Body of pancreas (tissue), 4 donors: Measurements from ENCODE around the gene RNF166. TPM values are rescaled to one million over a fixed set of nuclear protein-coding genes. Genes with fewer than 3 reads are reported as not detected.

ENCODE experiments used
- ATAC-seq: fragments of 150-250 bp; one replicate; pipeline ENCODE4 v1.9.1; 2016
- DNase-seq, 4 donors: peaks; one replicate each; pipeline ENCODE4 v3.0.0-alpha.2; 2019
- H3K27ac ChIP-seq, 4 donors: fragments of 200-600 bp; sonication (generic); 1 replicate in 3 of 4; 2 replicates in 1 of 4; pipeline versions ENCODE4 v1.5.1 to v1.6.1; 2016 to 2019; ENCODE audit warnings: mild to moderate bottlenecking in 1 of 4, mixed read lengths in 1 of 4, moderate library complexity in 1 of 4
- H3K27me3 ChIP-seq, 2 donors: fragments of 200-600 bp; sonication (generic); one replicate each; pipeline ENCODE4 v1.6.0; 2016; ENCODE audit warnings: mild to moderate bottlenecking in 1 of 2
- H3K36me3 ChIP-seq, 2 donors: fragments of 200-600 bp; sonication (generic); replicated peaks in 1 of 2; 2 replicates each; pipeline ENCODE4 v1.5.1; 2016; ENCODE audit warnings: low read depth in 2 of 2; ENCODE audit not compliant: insufficient read depth in 1 of 2
- H3K4me1 ChIP-seq: fragments of 200-600 bp; sonication (generic); one replicate; pipeline ENCODE4 v1.6.0; 2016
- H3K4me3 ChIP-seq, 2 donors: fragments of 200-600 bp; sonication (generic); 1 replicate in 1 of 2; 2 replicates in 1 of 2; pipeline ENCODE4 v1.5.1; 2016 to 2019
- H3K9me3 ChIP-seq, 3 donors: fragments of 200-600 bp; sonication (generic); 1 replicate in 2 of 3; 2 replicates in 1 of 3; pipeline ENCODE4 v1.5.1; 2016
- POLR2A ChIP-seq, 3 donors: fragments of 450-650 bp; IDR thresholded peaks; one replicate each; pipeline ENCODE4 v1.6.1; 2016; ENCODE audit warnings: antibody characterized with exemption in 3 of 3, mild to moderate bottlenecking in 2 of 3
- WGBS, 2 donors: methylation state at CpG; one replicate each; pipeline ENCODE4 v1.1.5; 2017; 5-methylcytosine and 5-hydroxymethylcytosine counted together
- intact Hi-C: fragments of 100-400 bp; cut with DNase I; formaldehyde crosslinking; loops from one replicate; pipeline ENCODE4 v1.15.1; 2023
- total RNA-seq, 2 donors: library from RNA; depleted of rRNA; stranded (reverse); fragments of >200 nt; gene quantifications; one replicate each; pipeline ENCODE4 v1.1.0, GENCODE V29; 2016
- TF ChIP-seq, protein P1 (sequence below), 7 experiments: fragments of 450-650 bp in 4 of 7; fragments of 200-600 bp in 3 of 7; sonication (generic) in 3 of 7; IDR thresholded peaks; one replicate each; pipeline ENCODE4 v1.5.1; 2016 to 2019; ENCODE audit warnings: antibody characterized with exemption in 7 of 7

RNF166 gene
- total RNA-seq, 2 donors from 2014 or later, result 16.6 to 27.7 TPM

DNA sequence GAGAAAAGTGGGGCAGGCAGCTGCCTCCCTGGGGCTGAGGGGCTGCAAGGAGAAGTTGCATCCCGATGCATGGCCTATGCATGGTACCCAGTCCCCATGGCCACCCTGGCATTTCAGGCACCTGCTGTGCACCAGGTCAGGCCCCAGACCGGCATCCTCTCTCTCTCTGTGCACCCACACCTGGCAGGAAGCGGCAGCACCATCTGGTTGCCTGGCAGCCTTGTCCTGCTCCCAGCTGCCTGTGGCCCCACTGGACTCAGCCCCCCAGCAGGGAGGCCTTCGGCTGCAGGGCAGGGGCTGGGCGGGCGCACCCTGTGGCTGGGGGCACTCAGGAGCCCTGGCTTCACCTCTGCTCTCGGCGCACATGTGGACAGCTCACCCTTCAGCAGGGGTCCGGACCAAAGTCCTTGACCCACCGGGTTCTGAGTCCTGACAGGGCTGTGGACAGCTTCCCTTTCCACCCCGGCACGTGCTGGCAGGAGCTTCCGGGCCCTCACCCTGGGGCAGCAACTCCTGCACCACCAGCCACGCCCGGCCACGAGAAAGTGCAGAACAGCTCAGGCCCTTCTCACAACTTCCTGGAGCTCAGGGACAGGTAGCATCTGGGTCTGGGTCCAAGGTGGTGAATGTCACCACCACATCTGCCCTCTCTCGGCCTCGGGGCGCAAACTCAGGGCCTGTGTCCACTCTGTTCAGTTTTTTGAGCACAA is 36.8 kb upstream of the RNF166 start:
- no peak for ATAC-seq
- no peak overlapping the region for H3K4me3 ChIP-seq
- H3K9me3 ChIP-seq, result no peaks in the 10 kb centered on the region
- H3K27me3 ChIP-seq, result no peaks in the 10 kb centered on the region
- no peak for DNase-seq
- intact Hi-C loops, result loop anchor here (5.0 kb wide), 1 partner anchor 34 kb away; no protein-coding TSS in a partner anchor
- TF ChIP-seq, protein P1, sequence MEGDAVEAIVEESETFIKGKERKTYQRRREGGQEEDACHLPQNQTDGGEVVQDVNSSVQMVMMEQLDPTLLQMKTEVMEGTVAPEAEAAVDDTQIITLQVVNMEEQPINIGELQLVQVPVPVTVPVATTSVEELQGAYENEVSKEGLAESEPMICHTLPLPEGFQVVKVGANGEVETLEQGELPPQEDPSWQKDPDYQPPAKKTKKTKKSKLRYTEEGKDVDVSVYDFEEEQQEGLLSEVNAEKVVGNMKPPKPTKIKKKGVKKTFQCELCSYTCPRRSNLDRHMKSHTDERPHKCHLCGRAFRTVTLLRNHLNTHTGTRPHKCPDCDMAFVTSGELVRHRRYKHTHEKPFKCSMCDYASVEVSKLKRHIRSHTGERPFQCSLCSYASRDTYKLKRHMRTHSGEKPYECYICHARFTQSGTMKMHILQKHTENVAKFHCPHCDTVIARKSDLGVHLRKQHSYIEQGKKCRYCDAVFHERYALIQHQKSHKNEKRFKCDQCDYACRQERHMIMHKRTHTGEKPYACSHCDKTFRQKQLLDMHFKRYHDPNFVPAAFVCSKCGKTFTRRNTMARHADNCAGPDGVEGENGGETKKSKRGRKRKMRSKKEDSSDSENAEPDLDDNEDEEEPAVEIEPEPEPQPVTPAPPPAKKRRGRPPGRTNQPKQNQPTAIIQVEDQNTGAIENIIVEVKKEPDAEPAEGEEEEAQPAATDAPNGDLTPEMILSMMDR (IDR thresholded peaks at IDR 0.05), result no peak
- no peak for TF ChIP-seq POLR2A (IDR thresholded peaks at IDR 0.05)
- 90% methylated on average over 15 of the region's 19 CpGs; no CpG with 5 or more reads in 1 of the 2 donors for WGBS, 2 donors
- H3K4me1 ChIP-seq, result peaks cover 9% of the 10 kb centered on the region
- H3K36me3 ChIP-seq, result no peaks in the 10 kb centered on the region
- H3K27ac ChIP-seq, result no peak overlapping the region

DNA sequence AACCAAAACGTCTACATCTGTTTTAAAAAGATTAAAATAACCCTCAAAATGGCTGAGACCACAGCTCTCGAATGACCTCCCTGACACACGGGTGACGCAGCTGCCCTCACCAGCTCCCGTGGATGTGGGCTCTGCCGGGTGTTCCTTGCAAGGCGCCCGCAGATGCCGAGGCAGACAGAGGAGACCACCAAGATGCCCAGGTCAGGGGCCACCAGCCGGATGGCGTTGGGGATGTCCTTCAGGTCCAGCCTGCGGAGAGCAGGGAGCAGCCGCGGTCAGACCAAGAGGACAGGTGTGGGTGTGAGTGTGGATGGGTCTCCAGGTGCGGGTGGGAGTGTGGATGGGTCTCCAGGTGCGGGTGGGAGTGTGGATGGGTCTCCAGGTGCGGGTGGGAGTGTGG is 35.2 kb upstream of the RNF166 start:
- Histone ChIP-seq H3K9me3 (no peaks in the 10 kb centered on the region), H3K36me3 (no peaks in the 10 kb centered on the region), H3K4me1 (peaks cover 19% of the 10 kb centered on the region), H3K27ac (no peak overlapping the region), H3K27me3 (no peaks in the 10 kb centered on the region), H3K4me3 (no peak overlapping the region)
- no peak for ATAC-seq
- 83 to 87% methylated on average over 16 to 17 of the region's 17 CpGs for WGBS, 2 donors
- TF ChIP-seq, protein P1 (IDR thresholded peaks at IDR 0.05), result no peak
- TF ChIP-seq POLR2A (IDR thresholded peaks at IDR 0.05), result no peak
- intact Hi-C loops, result loop anchor here (5.0 kb wide), 1 partner anchor 36 kb away; no protein-coding TSS in a partner anchor
- no peak for DNase-seq

DNA sequence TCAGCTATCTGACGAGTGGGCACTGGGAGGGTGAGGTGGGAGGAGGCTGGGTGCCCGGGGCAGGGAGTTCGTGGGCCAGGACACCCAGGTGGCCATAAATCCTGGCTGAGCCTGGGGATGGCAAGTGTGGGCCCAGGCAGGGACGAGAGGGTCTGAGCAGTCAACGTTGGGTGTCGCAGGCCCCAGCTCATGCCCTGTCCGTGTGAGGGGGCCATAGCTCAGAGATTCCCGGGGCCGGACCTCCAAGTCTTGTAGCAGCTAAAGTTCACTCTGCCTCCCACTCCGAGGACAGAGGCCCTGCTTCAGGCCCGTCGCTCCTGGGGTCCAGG is 34.5 kb upstream of the RNF166 start:
- H3K4me1 ChIP-seq, result peaks cover 19% of the 10 kb centered on the region
- TF ChIP-seq, protein P1 (IDR thresholded peaks at IDR 0.05), result no peak
- TF ChIP-seq POLR2A (IDR thresholded peaks at IDR 0.05), result no peak
- intact Hi-C loops, result loop anchor here (5.0 kb wide), 1 partner anchor 37 kb away; no protein-coding TSS in a partner anchor
- no peak overlapping the region for H3K4me3 ChIP-seq
- H3K9me3 ChIP-seq, result no peaks in the 10 kb centered on the region
- no peaks in the 10 kb centered on the region for H3K36me3 ChIP-seq
- 82 to 88% methylated on average over 6 to 12 of the region's 12 CpGs for WGBS, 2 donors
- H3K27me3 ChIP-seq, result no peaks in the 10 kb centered on the region
- ATAC-seq (no peak), DNase-seq (no peak)
- H3K27ac ChIP-seq, result no peak overlapping the region

DNA sequence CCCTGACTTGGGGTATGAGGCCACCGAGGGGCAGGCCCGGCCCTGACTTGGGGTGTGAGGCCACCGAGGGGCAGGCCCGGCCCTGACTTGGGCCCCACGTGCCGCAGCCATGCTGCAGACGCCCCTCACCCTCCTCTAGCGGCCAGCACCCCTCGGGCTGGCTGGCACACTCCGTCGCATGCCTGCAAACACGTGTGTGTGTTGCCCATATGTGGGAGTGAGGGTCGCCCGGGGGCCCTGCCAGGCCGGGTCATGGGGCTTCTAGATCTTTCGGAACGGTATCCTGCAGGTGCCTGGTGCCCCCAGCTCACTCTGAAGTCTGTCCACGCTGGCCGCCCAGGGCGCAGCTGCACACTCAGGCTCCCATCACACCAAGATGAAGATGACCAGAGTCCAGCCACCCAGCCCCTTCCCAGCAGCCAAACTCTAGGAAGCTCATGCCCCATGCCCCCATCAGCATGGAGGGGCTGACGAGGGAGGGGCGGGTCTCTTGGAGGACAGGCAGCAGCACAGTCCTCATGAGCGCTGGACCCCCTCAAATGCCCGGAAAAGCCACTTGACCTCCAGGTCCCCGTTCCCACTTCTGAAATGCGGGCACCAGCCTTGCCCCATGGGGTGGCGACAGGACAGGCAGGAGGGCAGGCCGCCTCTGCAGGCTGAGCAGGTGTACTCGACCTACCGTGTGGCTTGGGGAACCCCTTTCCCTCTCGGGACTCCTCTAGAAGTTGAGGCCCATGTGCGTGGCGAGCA is 33.9 kb upstream of the RNF166 start:
- Histone ChIP-seq H3K4me1 (peaks cover 19% of the 10 kb centered on the region), H3K27ac (no peak overlapping the region), H3K27me3 (no peaks in the 10 kb centered on the region), H3K4me3 (no peak overlapping the region), H3K9me3 (no peaks in the 10 kb centered on the region), H3K36me3 (no peaks in the 10 kb centered on the region)
- 72 to 82% methylated on average over 25 to 33 of the region's 33 CpGs for WGBS, 2 donors
- intact Hi-C loops, result loop anchor here (5.0 kb wide), 2 partner anchors 37 to 422 kb away; no protein-coding TSS in a partner anchor
- no peak for DNase-seq
- no peak for ATAC-seq
- no peak for TF ChIP-seq POLR2A (IDR thresholded peaks at IDR 0.05)
- TF ChIP-seq, protein P1 (IDR thresholded peaks at IDR 0.05), result no peak
